HCT116 (cell line): ENCODE data around the gene ZFP36L2.

Experiments
- EZH2 ChIP-seq: fragments of 200-600 bp; sonication (generic); IDR thresholded peaks from 2 replicates; pipeline ENCODE4 v1.6.1; 2017; ENCODE audit warnings: antibody characterized with exemption, mixed run types
- EZH2phosphoT487 ChIP-seq: fragments of 200-600 bp; IDR thresholded peaks from 2 replicates; pipeline ENCODE4 v1.6.1; 2018; ENCODE audit warnings: antibody characterized with exemption, borderline replicate concordance
- JUND ChIP-seq: IDR thresholded peaks from 2 replicates; pipeline ENCODE4 v1.6.1; 2012
- POLR2A ChIP-seq: IDR thresholded peaks from 2 replicates; pipeline ENCODE4 v1.7.0; 2011; ENCODE audit warnings: borderline replicate concordance; ENCODE audit not compliant: insufficient read depth, insufficient read length; ENCODE audit errors: extremely low read depth
- POLR2AphosphoS5 ChIP-seq: IDR thresholded peaks from 2 replicates; pipeline ENCODE4 v1.6.1; 2011; ENCODE audit warnings: mild to moderate bottlenecking, low read depth, low read length, moderate library complexity
- SIN3A ChIP-seq: IDR thresholded peaks from 2 replicates; pipeline ENCODE4 v1.6.1; 2012; ENCODE audit warnings: low read depth
- SP1 ChIP-seq: IDR thresholded peaks from 2 replicates; pipeline ENCODE4 v1.6.1; 2012; ENCODE audit warnings: low read depth
- ZNF274 ChIP-seq: fragments of 200-500 bp; sonication (Bioruptor generic); IDR thresholded peaks from 2 replicates; pipeline ENCODE4 v1.6.1; 2014; ENCODE audit warnings: mild to moderate bottlenecking, low read depth, low read length, inconsistent platforms
- TF ChIP-seq, protein P1 (sequence below), 3 experiments: fragments of 200-600 bp in 1 of 3; sonication (generic) in 1 of 3; IDR thresholded peaks in 2 of 3; conservative IDR thresholded peaks in 1 of 3; 2 replicates each; pipeline ENCODE4 v1.5.1; 2012 to 2017; ENCODE audit warnings: low read depth in 2 of 3, low read length in 2 of 3, antibody characterized with exemption in 1 of 3, borderline replicate concordance in 1 of 3, control low read depth in 1 of 3, mild to moderate bottlenecking in 1 of 3, mixed read lengths in 1 of 3, mixed run types in 1 of 3, moderate library complexity in 1 of 3; ENCODE audit not compliant: insufficient read depth in 1 of 3
- TF ChIP-seq, protein P2 (sequence below): IDR thresholded peaks from 2 replicates; pipeline ENCODE4 v1.6.1; 2012
- TF ChIP-seq, protein P3 (sequence below): IDR thresholded peaks from 2 replicates; pipeline ENCODE4 v1.6.1; 2012; ENCODE audit warnings: low read depth
- TF ChIP-seq, protein P4 (sequence below): IDR thresholded peaks from 2 replicates; pipeline ENCODE4 v1.6.1; 2012

DNA sequence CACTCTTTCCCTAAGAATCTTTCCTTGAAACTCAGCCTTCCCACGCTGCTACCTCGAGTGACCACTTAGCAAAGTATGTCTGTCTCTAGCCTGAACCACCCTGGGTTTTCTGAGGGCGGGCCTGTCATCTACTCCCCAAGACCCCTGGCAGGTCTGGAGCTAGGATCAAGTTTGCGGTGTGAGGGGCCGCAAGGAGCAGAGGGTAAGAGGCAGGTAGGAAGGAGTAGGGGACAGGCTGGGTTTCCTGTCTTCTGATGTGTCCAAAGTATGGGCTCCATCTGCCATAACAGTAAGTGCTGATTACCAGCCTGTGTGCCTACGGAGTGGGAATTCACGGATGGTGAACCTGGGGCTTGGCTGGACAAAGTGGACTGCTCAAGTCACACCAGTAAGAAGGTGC is 25.4 kb downstream of the ZFP36L2 start:
- TF ChIP-seq, protein P1, sequence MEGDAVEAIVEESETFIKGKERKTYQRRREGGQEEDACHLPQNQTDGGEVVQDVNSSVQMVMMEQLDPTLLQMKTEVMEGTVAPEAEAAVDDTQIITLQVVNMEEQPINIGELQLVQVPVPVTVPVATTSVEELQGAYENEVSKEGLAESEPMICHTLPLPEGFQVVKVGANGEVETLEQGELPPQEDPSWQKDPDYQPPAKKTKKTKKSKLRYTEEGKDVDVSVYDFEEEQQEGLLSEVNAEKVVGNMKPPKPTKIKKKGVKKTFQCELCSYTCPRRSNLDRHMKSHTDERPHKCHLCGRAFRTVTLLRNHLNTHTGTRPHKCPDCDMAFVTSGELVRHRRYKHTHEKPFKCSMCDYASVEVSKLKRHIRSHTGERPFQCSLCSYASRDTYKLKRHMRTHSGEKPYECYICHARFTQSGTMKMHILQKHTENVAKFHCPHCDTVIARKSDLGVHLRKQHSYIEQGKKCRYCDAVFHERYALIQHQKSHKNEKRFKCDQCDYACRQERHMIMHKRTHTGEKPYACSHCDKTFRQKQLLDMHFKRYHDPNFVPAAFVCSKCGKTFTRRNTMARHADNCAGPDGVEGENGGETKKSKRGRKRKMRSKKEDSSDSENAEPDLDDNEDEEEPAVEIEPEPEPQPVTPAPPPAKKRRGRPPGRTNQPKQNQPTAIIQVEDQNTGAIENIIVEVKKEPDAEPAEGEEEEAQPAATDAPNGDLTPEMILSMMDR (IDR thresholded peaks at IDR 0.05 in 2 of 3, conservative IDR thresholded peaks at IDR 0.05 in 1 of 3; ENCODE audit: borderline replicate concordance in 1 of 3, insufficient read depth in 1 of 3, low read depth in 2 of 3, low read length in 2 of 3), result no peak
- TF ChIP-seq EZH2phosphoT487 (no peak), POLR2AphosphoS5 (no peak), JUND (no peak), EZH2 (no peak), POLR2A (no peak), SIN3A (no peak), ZNF274 (no peak), SP1 (no peak)
- TF ChIP-seq, protein P2, sequence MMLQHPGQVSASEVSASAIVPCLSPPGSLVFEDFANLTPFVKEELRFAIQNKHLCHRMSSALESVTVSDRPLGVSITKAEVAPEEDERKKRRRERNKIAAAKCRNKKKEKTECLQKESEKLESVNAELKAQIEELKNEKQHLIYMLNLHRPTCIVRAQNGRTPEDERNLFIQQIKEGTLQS, result no peak
- TF ChIP-seq, protein P3, sequence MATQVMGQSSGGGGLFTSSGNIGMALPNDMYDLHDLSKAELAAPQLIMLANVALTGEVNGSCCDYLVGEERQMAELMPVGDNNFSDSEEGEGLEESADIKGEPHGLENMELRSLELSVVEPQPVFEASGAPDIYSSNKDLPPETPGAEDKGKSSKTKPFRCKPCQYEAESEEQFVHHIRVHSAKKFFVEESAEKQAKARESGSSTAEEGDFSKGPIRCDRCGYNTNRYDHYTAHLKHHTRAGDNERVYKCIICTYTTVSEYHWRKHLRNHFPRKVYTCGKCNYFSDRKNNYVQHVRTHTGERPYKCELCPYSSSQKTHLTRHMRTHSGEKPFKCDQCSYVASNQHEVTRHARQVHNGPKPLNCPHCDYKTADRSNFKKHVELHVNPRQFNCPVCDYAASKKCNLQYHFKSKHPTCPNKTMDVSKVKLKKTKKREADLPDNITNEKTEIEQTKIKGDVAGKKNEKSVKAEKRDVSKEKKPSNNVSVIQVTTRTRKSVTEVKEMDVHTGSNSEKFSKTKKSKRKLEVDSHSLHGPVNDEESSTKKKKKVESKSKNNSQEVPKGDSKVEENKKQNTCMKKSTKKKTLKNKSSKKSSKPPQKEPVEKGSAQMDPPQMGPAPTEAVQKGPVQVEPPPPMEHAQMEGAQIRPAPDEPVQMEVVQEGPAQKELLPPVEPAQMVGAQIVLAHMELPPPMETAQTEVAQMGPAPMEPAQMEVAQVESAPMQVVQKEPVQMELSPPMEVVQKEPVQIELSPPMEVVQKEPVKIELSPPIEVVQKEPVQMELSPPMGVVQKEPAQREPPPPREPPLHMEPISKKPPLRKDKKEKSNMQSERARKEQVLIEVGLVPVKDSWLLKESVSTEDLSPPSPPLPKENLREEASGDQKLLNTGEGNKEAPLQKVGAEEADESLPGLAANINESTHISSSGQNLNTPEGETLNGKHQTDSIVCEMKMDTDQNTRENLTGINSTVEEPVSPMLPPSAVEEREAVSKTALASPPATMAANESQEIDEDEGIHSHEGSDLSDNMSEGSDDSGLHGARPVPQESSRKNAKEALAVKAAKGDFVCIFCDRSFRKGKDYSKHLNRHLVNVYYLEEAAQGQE, result no peak
- TF ChIP-seq, protein P4, sequence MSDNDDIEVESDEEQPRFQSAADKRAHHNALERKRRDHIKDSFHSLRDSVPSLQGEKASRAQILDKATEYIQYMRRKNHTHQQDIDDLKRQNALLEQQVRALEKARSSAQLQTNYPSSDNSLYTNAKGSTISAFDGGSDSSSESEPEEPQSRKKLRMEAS, result no peak
